Measurements from ENCODE around the gene ATP2A3. TPM values are rescaled to one million over a fixed set of nuclear protein-coding genes. Genes with fewer than 3 reads are reported as not detected.

ATP2A3 gene
- total and polyA plus RNA-seq, 4 donors: 16.6 to 64.6 (median 25.5) TPM

- Histone ChIP-seq H3K4me1 (ENCODE audit: control insufficient read depth in 5 of 5, insufficient read depth in 5 of 5, low read length in 5 of 5) (peaks cover 0 to 4% (median 0%) of the 10 kb centered on the region in 5 donors), H3K27me3 (ENCODE audit: control insufficient read depth in 3 of 3, insufficient read depth in 3 of 3, low read length in 2 of 3) (peaks cover 0 to 3% (median 0%) of the 10 kb centered on the region in 3 donors), H3K27ac (ENCODE audit: low read depth in 1 of 2, low read length in 1 of 2) (no peak overlapping the region), H3K36me3 (ENCODE audit: control insufficient read depth in 4 of 4, insufficient read depth in 4 of 4, low read length in 4 of 4) (peaks cover 0 to 9% (median 4%) of the 10 kb centered on the region in 4 donors), H3K9ac (ENCODE audit: insufficient read depth in 1 of 2, low read length in 2 of 2) (no peak overlapping the region), H3K4me3 (no peak overlapping the region), H3K9me3 (ENCODE audit: control insufficient read depth in 4 of 4, insufficient read depth in 3 of 4, low read length in 3 of 4) (no peaks in the 10 kb centered on the region)
- TF ChIP-seq CTCF (IDR thresholded peaks at IDR 0.05; ENCODE audit: control extremely low read depth, extremely low read depth): no peak
- 70 to 80% methylated on average over 13 of the region's 13 CpGs for WGBS, 2 donors
- ATAC-seq (ENCODE audit: insufficient read depth, low FRiP score) (no peak), DNase-seq (no peak)
These were observed 36.9 kb upstream of the ATP2A3 start for GRCh38 chr17:4001048-4001590.

- Histone ChIP-seq H3K4me1 (ENCODE audit: control insufficient read depth in 5 of 5, insufficient read depth in 5 of 5, low read length in 5 of 5) (peaks cover 0 to 1% (median 0%) of the 10 kb centered on the region in 5 donors), H3K27ac (ENCODE audit: low read depth in 1 of 2, low read length in 1 of 2) (no peak overlapping the region), H3K4me3 (no peak overlapping the region), H3K9ac (ENCODE audit: insufficient read depth in 1 of 2, low read length in 2 of 2) (no peak overlapping the region), H3K27me3 (ENCODE audit: control insufficient read depth in 3 of 3, insufficient read depth in 3 of 3, low read length in 2 of 3) (peaks cover 0 to 3% (median 0%) of the 10 kb centered on the region in 3 donors), H3K9me3 (ENCODE audit: control insufficient read depth in 4 of 4, insufficient read depth in 3 of 4, low read length in 3 of 4) (peaks cover 0 to 3% (median 0%) of the 10 kb centered on the region in 4 donors), H3K36me3 (ENCODE audit: control insufficient read depth in 4 of 4, insufficient read depth in 4 of 4, low read length in 4 of 4) (no peaks in the 10 kb centered on the region)
- TF ChIP-seq CTCF (IDR thresholded peaks at IDR 0.05; ENCODE audit: control extremely low read depth, extremely low read depth): no peak
- 95 to 98% methylated on average over 4 of the region's 4 CpGs for WGBS, 2 donors
- ATAC-seq (ENCODE audit: insufficient read depth, low FRiP score) (no peak), DNase-seq (no peak)
These were observed 34.2 kb upstream of the ATP2A3 start for GRCh38 chr17:3998436-3998835.

- DNase-seq: no peak
- peaks cover 0 to 3% (median 0%) of the 10 kb centered on the region in 5 donors for H3K4me1 ChIP-seq (ENCODE audit: control insufficient read depth in 5 of 5, insufficient read depth in 5 of 5, low read length in 5 of 5)
- 61 to 79% methylated on average over 1 of the region's 1 CpG for WGBS, 2 donors
These were observed 30.8 kb upstream of the ATP2A3 start for GRCh38 chr17:3995067-3995466.

More at GRCh38 chr17:3995067-3995466, 30.8 kb upstream of the ATP2A3 start:
- no peak overlapping the region for H3K4me3 ChIP-seq
- H3K9me3 ChIP-seq (ENCODE audit: control insufficient read depth in 4 of 4, insufficient read depth in 3 of 4, low read length in 3 of 4): peaks cover 0 to 3% (median 0%) of the 10 kb centered on the region in 4 donors
- no peak overlapping the region for H3K9ac ChIP-seq (ENCODE audit: insufficient read depth in 1 of 2, low read length in 2 of 2)
- H3K27ac ChIP-seq (ENCODE audit: low read depth in 1 of 2, low read length in 1 of 2): no peak overlapping the region
- H3K36me3 ChIP-seq (ENCODE audit: control insufficient read depth in 4 of 4, insufficient read depth in 4 of 4, low read length in 4 of 4): no peaks in the 10 kb centered on the region
- no peak for TF ChIP-seq CTCF (IDR thresholded peaks at IDR 0.05; ENCODE audit: control extremely low read depth, extremely low read depth)
- ATAC-seq (ENCODE audit: insufficient read depth, low FRiP score): no peak
- no peaks in the 10 kb centered on the region for H3K27me3 ChIP-seq (ENCODE audit: control insufficient read depth in 3 of 3, insufficient read depth in 3 of 3, low read length in 2 of 3)

Data from lung (tissue), 12 donors.